ENCODE measurements around the gene MYOF.

DNA sequence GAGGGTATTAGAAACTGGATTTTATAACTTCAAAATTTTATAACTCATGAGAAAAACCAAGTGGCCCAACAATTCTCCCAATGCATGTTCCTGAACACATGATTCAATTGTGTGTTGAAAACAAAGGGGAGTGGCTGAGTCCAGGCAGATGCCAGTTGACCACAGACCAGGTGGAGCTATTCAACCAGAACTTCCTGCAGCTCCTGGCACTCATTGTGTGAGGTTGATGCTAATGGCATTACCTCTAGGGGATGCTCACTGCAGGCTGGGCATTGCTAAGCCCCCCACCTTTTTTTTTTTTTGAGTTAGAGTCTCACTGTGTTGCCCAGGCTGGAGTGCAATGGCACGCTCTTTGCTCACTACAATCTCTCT is 20.3 kb downstream of the MYOF start:
- TF ChIP-seq, protein P1, sequence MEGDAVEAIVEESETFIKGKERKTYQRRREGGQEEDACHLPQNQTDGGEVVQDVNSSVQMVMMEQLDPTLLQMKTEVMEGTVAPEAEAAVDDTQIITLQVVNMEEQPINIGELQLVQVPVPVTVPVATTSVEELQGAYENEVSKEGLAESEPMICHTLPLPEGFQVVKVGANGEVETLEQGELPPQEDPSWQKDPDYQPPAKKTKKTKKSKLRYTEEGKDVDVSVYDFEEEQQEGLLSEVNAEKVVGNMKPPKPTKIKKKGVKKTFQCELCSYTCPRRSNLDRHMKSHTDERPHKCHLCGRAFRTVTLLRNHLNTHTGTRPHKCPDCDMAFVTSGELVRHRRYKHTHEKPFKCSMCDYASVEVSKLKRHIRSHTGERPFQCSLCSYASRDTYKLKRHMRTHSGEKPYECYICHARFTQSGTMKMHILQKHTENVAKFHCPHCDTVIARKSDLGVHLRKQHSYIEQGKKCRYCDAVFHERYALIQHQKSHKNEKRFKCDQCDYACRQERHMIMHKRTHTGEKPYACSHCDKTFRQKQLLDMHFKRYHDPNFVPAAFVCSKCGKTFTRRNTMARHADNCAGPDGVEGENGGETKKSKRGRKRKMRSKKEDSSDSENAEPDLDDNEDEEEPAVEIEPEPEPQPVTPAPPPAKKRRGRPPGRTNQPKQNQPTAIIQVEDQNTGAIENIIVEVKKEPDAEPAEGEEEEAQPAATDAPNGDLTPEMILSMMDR (IDR thresholded peaks at IDR 0.05) = no peak
- no peak for TF ChIP-seq POLR2A (IDR thresholded peaks at IDR 0.05)
